ENCODE measurements around the gene LMNA. TPM values are rescaled to one million over a fixed set of nuclear protein-coding genes. Genes with fewer than 3 reads are reported as not detected.
A peak's percentile ranks its signal among the peaks of the same experiment; 100 is the strongest.

Gene LMNA
- total RNA-seq (ENCODE audit: low replicate concordance), result 141 and 400 TPM in 2 replicates
- long read RNA-seq, transcript LMNA-206 (12 exons, 3,190 nt), result major isoform, 63 of 196 reads
- long read RNA-seq, partial matches to known transcripts, result 124 of 196 reads
- long read RNA-seq, other reads (novel, unspliced or antisense), result 7 of 196 reads

GRCh38 chr1:156114101-156114918 is at the start of gene LMNA:
Gene LMNA, plus strand, starts transcription at chr1:156114711. Its CDS starts 208 bp downstream, at chr1:156114919.
- H3K27me3 Mint-ChIP-seq, result no peaks in the 10 kb centered on the region
- H3K36me3 Mint-ChIP-seq, result peaks cover 3% of the 10 kb centered on the region
- peak within 1 kb of the TSS; percentile 95 for H3K27ac Mint-ChIP-seq
- peak within 1 kb of the TSS; percentile 95 for H3K4me3 Mint-ChIP-seq
- TF ChIP-seq CTCF (conservative IDR thresholded peaks at IDR 0.05), result no peak
- H3K9me3 Mint-ChIP-seq, result no peaks in the 10 kb centered on the region
- no peak for DNase-seq (ENCODE audit: extremely low spot score, unreplicated experiment)
- H3K4me1 Mint-ChIP-seq (ENCODE audit: unreplicated experiment), result peaks cover 11% of the 10 kb centered on the region

- H3K9me3 Mint-ChIP-seq, result no peaks in the 10 kb centered on the region
- H3K4me1 Mint-ChIP-seq (ENCODE audit: unreplicated experiment), result peaks cover 37% of the 10 kb centered on the region
- TF ChIP-seq CTCF (conservative IDR thresholded peaks at IDR 0.05), result no peak
- no peak for DNase-seq (ENCODE audit: extremely low spot score, unreplicated experiment)
- H3K36me3 Mint-ChIP-seq, result peaks cover 6% of the 10 kb centered on the region
- peak overlapping the region; percentile 24 for H3K27ac Mint-ChIP-seq
- no peaks in the 10 kb centered on the region for H3K27me3 Mint-ChIP-seq
- peak overlapping the region; percentile 5 for H3K4me3 Mint-ChIP-seq
Observed at GRCh38 chr1:156065212-156065611, 49.3 kb upstream of the LMNA start.

GRCh38 chr1:156065871-156066270 is 48.6 kb upstream of the LMNA start:
- no peak for TF ChIP-seq CTCF (conservative IDR thresholded peaks at IDR 0.05)
- no peaks in the 10 kb centered on the region for H3K27me3 Mint-ChIP-seq
- H3K36me3 Mint-ChIP-seq, result peaks cover 6% of the 10 kb centered on the region
- H3K27ac Mint-ChIP-seq, result peak overlapping the region; percentile 68
- no peak overlapping the region for H3K4me3 Mint-ChIP-seq
- no peak for DNase-seq (ENCODE audit: extremely low spot score, unreplicated experiment)
- H3K4me1 Mint-ChIP-seq (ENCODE audit: unreplicated experiment), result peaks cover 36% of the 10 kb centered on the region
- H3K9me3 Mint-ChIP-seq, result no peaks in the 10 kb centered on the region

- H3K9me3 Mint-ChIP-seq, result no peaks in the 10 kb centered on the region
- no peak for DNase-seq (ENCODE audit: extremely low spot score, unreplicated experiment)
- no peak for TF ChIP-seq CTCF (conservative IDR thresholded peaks at IDR 0.05)
- H3K36me3 Mint-ChIP-seq, result peaks cover 7% of the 10 kb centered on the region
- H3K27me3 Mint-ChIP-seq, result no peaks in the 10 kb centered on the region
- no peak overlapping the region for H3K27ac Mint-ChIP-seq
- H3K4me1 Mint-ChIP-seq (ENCODE audit: unreplicated experiment), result peaks cover 32% of the 10 kb centered on the region
- no peak overlapping the region for H3K4me3 Mint-ChIP-seq
Observed at GRCh38 chr1:156067262-156067661, 47.2 kb upstream of the LMNA start.

- TF ChIP-seq CTCF (conservative IDR thresholded peaks at IDR 0.05), result no peak
- H3K9me3 Mint-ChIP-seq, result no peaks in the 10 kb centered on the region
- peaks cover 17% of the 10 kb centered on the region for H3K36me3 Mint-ChIP-seq
- H3K4me1 Mint-ChIP-seq (ENCODE audit: unreplicated experiment), result peaks cover 37% of the 10 kb centered on the region
- no peak overlapping the region for H3K27ac Mint-ChIP-seq
- no peak overlapping the region for H3K4me3 Mint-ChIP-seq
- no peak for DNase-seq (ENCODE audit: extremely low spot score, unreplicated experiment)
- no peaks in the 10 kb centered on the region for H3K27me3 Mint-ChIP-seq
Observed at GRCh38 chr1:156069490-156070455, 44.7 kb upstream of the LMNA start.

Data from type B pancreatic cell (in vitro differentiated cells).